Stimulated activated CD8-positive, alpha-beta memory T cell treated with anti-CD3 and anti-CD28 coated beads, Interleukin-12 subunit alpha, Interleukin-12 subunit beta, amount 100 ng/mL, for 1 hour (primary cell): ENCODE data around the gene MAML3.

Experiments used
- DNase-seq: peaks from one replicate; pipeline ENCODE4 v3.0.0-alpha.2; 2020; ENCODE audit warnings: low read depth

Gene MAML3

DNA sequence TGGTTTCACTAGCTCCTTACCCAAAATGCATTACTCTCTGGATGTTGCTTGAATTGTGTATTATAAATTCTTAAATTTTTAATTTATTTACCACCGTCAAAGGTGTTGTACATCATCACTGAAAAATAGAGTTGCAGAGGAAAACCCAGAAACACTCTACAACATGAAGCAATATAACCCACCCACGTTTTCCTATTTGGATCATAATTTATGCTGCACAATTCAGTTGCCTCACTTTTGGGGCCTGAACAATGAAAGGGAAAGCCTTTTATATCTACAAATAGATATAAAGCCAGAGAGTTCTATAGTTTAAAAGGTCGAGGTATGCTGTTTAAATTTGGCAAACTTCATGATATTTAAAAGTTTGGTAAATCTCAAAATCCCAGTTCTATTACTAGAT is 372.9 kb downstream of the MAML3 start:
- DNase-seq, result no peak

DNA sequence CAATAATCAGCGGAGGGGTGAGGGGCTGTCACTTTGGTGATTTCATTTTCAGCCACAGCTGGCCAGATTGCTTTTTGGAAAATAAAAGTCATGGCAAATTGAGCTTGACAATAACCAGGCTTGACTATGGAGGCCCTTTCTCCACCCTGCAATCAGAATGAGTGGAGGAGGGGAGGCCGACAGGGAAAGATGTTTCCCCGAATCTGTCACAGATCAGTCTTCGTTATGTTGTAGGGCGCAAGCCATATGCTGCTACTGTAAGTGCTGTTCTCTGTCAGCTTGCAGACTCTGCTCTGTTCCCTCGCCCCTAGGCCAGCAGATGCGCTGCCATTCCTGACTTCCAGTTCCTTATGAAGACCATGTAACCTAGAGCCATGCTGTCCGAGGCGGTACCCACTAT is 374.3 kb downstream of the MAML3 start:
- no peak for DNase-seq

GRCh38 chr4:139777757-139778156 is 376.2 kb downstream of the MAML3 start:
- no peak for DNase-seq

DNA sequence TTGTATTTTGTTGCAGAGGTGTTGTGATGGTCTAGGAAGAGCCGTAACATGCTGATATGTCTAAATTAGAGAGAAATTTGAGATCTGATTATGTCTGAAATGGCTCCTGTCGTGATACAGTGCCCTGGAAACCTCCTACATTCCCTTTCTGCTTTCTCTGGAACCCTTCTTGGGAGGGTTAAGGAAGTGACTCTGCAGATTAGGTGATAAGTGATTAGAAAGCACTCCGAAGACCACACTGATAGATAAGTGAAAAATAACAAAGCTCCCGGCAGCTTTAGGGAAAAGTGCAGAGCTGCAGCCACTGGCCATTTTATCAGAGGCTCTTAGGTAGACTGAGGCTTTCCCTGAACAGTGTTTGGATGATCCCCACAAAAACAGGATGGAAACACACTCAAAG is 377.7 kb downstream of the MAML3 start:
- DNase-seq, result no peak

- DNase-seq, result no peak
Measured at GRCh38 chr4:139774759-139775487, 379.1 kb downstream of the MAML3 start.

DNA sequence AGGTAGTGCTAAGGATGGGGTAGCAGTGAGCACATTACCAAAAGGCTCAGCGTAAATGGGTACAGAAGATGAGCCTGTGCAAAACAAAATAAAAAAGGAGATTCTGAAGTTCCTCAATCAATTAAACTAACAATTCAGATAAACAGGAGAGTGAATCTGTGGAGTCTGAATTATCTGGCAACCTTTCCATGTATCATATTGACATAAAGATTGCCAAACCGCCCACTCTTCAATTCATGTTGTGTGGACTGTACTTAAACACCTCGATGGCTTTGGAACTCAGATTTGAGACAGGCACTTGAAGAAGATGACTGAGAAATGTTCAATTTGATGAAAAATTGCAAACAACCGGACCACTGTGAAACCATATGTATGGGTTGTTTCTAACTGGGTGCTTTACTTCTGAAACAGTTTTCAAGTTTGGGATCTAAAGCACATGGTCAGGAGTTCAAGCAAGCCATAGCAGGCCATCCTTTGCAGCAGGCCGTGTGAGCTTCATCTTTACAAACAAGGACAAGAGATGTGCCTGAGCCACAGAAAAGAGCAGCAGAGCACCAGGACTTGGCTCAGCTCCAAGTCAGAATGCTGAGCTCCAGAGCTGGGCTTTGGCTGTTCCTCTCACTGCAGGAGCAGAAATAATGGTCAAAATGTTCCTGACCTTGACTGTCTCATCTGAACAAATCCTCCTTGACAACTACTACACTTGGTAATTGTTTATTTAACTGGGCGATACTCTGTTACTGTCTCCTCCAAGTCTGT is 380.2 kb downstream of the MAML3 start:
- no peak for DNase-seq

DNA sequence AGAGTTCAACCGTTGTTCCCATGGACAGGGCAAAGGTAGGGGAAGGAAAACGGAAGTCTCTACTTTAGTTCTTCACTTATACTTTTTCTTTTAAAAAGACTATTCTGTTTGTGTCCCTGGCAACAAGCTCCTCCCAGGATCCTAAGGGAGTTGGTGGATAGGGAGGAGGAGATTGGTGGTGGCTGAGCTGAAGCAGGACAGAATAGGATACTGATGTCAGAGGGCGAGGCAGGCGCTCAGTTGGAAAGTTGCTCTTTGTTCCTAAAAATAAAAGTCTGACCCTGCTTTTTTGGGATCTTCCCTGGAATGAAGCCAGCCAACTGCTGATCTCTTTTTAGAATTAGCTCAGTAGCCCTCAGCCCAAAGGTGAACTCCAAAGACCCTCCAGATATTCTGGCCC is 383.6 kb downstream of the MAML3 start:
- DNase-seq, result no peak

GRCh38 chr4:139769364-139769763 is 384.6 kb downstream of the MAML3 start:
- DNase-seq, result no peak

DNA sequence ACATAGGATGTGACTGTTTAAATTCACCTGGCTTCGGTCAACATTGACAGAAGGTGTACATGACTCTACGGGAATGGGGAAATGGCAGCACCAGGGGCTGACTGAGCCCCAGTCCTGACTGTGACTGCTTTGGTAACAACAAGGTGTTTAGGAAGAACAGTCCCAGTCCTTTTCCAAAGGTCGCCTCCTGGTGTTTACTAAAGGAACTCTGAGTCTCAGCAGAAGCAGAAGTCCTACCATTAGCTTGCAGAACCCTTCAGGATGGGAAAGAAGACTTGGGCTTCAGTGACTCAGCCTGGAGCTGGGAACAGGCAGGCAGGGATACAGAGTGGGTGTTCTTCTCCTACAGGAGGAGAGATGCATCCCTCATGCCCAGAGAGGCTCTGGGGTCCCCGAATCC is 385.1 kb downstream of the MAML3 start:
- DNase-seq, result no peak

DNA sequence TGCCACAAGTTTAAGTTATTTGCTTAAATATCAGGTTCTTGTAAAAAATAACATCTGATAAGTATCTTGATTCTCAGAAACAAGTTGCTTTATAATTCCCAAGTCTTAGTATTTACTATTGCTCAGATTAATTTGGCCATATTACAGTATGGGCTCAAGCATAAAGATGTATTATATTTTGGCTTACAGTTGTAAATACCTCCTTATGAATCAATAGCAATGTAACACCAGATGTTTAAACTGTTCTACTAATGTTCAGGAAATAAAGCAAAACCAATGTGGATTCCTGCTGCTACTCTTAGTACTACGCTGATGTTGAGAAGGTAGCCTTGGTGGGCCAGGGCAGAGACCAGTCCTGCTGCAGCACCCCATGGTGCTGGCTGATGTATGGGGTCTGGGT is 385.6 kb downstream of the MAML3 start:
- no peak for DNase-seq

GRCh38 chr4:139767585-139767984 is 386.4 kb downstream of the MAML3 start:
- DNase-seq, result no peak

DNA sequence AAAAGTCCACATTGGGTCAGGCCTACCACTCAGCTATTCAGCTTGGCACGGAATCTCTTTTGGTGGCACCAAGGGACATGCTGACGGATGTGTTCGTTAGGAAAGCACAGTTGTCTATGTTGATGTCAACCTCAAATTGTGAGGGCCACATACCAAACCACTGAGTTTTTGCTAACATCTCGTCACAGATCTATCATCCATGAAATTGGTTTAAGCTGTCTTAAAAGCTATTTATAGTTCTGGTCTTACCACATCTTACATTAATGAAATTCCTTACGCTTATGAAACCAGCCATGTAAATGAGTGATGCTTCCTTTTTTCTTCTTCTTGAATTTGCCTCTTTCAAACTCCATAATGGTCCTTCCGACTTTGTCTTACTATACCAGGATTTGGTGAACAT is 386.8 kb downstream of the MAML3 start:
- DNase-seq, result no peak

GRCh38 chr4:139764686-139765310 is 389.2 kb downstream of the MAML3 start:
- no peak for DNase-seq

GRCh38 chr4:139764182-139764581 is 389.8 kb downstream of the MAML3 start:
- no peak for DNase-seq

- no peak for DNase-seq
Measured at GRCh38 chr4:139763672-139764071, 390.3 kb downstream of the MAML3 start.

GRCh38 chr4:139763205-139763604 is 390.8 kb downstream of the MAML3 start:
- DNase-seq, result no peak

GRCh38 chr4:139762720-139763119 is 391.3 kb downstream of the MAML3 start:
- no peak for DNase-seq

DNA sequence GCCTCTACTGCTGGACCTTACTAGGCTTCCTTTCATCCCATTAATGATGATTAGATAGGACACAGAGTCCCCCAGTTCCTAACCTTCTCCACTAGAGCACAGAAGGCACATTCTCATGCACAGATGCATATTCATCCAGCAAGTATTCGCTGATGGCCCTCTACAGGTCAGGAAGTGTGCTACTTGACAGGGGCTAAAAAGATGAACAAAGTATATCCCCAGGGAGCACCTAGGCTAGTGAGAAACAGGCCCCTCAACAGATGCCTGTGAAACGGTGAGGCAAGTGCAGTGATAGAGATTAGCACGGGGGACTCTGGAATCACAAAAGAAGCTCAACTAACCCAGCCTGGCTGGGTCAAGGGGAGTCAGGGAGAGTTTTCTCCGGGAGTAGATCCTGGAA is 392.5 kb downstream of the MAML3 start:
- no peak for DNase-seq

GRCh38 chr4:139760567-139760966 is 393.4 kb downstream of the MAML3 start:
- DNase-seq, result no peak

DNA sequence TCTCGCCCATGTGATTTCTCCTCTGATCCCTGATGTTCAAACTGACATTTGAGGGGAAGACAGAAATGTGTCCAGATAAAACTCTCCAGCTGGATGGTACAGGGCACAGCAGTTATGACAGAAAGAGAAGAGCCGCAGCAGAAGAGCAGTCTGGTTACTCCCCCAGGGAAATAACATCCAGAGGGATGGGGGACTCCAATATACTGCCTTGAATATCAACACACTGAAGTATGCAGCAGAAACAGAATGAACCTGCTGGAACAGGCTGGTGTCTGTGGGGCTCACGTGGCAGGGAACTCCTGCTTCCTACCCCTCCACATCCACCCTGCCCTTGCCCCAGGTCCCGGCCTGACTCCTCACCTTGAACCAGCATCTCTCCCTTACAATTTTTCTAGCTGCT is 394.9 kb downstream of the MAML3 start:
- DNase-seq, result no peak

DNA sequence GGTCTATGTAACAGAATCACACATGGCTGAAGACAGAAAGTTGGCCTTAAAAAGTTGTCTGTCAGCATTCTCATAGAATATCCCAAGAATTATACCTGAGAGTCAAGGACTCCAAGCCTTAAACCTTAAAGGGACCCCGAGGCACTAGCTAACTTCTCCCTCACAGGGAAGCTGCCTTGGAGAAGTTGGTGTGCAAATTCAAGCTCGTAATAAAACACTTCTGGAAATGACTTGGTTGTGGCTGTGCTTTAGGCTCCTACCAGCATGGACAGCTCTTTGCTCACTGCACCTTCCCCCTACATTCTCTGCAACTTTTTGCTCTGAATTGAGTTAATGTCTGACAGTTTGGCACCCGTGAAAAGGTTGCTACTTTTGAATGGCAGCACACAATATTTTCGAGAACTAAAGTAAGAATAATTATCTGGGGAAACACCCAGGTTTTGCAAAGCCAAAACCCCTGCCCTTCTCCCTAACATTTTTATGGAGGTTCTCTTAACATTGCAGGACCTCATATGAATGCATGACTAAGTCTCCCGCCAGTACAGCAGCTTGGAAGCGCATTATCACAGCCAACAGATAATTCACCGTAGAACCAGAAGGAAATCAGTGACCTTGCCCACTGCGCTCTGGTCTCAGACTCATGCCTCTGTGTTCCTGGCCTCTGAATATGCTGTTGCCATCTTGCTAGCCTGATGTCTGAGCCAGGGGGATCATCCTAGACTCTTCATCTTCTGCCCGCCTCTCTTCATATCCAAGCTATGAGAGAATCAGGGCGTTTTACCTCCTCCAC is 397.4 kb downstream of the MAML3 start:
- DNase-seq, result no peak

DNA sequence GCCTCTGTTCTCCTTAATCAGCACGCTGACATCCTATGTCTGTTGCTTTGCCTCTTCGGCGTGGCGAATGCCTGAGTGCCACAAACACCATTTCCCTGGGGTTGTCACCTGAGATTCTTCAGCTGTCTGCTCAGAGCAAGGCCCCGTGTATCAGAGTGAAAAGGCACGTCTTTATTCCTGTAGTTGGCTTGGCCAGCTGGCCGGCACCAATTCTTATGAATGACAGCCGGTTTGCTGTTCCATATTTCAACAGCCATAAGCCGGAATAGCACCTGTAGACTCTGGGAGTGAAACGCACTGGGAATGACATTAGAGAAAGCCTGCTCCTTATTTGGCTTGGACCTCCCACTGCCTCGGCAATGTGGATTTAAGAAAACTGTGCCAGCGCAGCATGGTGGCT is 399.0 kb downstream of the MAML3 start:
- DNase-seq, result no peak

DNA sequence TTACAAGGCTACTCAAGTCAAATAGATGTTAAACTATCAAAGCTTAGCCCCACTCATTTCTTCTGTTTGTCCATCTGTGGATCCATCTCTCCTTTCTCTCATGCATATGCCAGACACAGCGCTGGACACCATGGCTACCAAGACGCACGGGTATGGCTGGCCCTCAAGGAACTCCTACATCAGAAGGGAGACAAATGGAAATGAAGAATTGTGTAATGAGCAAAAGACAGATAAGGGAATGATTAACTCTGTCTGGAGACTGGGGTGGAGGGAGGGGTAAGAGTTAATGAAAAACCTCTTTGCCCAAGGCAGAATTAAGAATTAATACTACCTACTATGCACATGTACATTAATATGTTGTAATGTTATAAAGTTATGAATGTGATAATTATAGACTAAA is 400.3 kb downstream of the MAML3 start:
- DNase-seq, result no peak
